Fibroblast of the aortic adventitia (primary cell): ENCODE measurements around the gene SLC35A2. TPM values are rescaled to one million over a fixed set of nuclear protein-coding genes. Genes with fewer than 3 reads are reported as not detected.

Source experiments
- DNase-seq: peaks from one replicate; pipeline ENCODE4 v3.0.0-alpha.2; 2010; ENCODE audit warnings: low read depth
- H3K4me3 ChIP-seq: 2 replicates; pipeline ENCODE4 v1.5.1; 2011; ENCODE audit warnings: low read depth, mild to moderate bottlenecking, control low read depth, low read length, moderate library complexity
- total RNA-seq: library from RNA; depleted of rRNA; stranded (reverse); fragments of >200 nt; gene quantifications from 2 replicates; pipeline ENCODE4 v1.2.3, GENCODE V29; 2012; ENCODE audit warnings: low replicate concordance
- TF ChIP-seq, protein P1 (sequence below): IDR thresholded peaks from 2 replicates; pipeline ENCODE4 v1.5.1; 2011; ENCODE audit warnings: mild to moderate bottlenecking, low read length, control low read depth, inconsistent platforms; ENCODE audit not compliant: insufficient read depth

SLC35A2 gene
- total RNA-seq, 1 donor, result 12.2 TPM

DNA sequence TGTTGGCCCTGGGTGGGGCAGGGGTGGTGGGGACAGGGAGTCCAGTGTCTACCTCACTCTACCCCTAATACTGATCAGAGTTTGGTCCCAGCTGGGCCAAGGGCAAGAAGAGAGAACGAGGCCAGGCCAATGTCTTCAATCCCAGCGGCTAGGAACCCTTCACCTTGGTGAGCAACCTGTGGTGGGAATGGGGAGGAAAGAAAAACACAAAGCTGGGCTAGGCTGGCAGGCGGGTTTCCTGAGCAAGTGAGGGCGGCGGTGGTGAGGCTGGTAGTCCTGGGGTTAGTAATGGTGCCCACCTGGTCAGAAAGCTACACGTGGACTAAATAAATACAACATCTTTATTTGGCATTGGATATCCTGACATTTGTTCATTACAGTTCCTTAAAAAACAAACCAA is 8.2 kb downstream of the SLC35A2 start:
- TF ChIP-seq, protein P1, sequence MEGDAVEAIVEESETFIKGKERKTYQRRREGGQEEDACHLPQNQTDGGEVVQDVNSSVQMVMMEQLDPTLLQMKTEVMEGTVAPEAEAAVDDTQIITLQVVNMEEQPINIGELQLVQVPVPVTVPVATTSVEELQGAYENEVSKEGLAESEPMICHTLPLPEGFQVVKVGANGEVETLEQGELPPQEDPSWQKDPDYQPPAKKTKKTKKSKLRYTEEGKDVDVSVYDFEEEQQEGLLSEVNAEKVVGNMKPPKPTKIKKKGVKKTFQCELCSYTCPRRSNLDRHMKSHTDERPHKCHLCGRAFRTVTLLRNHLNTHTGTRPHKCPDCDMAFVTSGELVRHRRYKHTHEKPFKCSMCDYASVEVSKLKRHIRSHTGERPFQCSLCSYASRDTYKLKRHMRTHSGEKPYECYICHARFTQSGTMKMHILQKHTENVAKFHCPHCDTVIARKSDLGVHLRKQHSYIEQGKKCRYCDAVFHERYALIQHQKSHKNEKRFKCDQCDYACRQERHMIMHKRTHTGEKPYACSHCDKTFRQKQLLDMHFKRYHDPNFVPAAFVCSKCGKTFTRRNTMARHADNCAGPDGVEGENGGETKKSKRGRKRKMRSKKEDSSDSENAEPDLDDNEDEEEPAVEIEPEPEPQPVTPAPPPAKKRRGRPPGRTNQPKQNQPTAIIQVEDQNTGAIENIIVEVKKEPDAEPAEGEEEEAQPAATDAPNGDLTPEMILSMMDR, result no peak
- no peak overlapping the region for H3K4me3 ChIP-seq
- DNase-seq, result no peak

DNA sequence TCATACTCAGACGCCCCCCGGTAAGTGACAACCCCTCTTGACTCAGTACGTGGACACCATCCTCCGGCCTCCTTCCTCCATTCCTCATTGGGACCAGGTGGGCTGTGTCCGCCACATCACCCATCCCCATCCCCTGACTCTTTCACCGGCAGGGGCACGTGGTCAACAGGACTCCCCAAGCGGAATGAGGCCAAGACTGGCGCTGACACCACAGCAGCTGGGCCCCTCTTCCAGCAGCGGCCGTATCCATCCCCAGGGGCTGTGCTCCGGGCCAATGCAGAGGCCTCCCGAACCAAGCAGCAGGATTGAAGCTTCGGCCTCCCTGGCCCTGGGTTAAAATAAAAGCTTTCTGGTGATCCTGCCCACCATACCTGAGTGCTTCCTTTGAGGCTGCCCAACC is 8.7 kb downstream of the SLC35A2 start:
- DNase-seq, result no peak
- no peak overlapping the region for H3K4me3 ChIP-seq
- TF ChIP-seq, protein P1, result no peak

DNA sequence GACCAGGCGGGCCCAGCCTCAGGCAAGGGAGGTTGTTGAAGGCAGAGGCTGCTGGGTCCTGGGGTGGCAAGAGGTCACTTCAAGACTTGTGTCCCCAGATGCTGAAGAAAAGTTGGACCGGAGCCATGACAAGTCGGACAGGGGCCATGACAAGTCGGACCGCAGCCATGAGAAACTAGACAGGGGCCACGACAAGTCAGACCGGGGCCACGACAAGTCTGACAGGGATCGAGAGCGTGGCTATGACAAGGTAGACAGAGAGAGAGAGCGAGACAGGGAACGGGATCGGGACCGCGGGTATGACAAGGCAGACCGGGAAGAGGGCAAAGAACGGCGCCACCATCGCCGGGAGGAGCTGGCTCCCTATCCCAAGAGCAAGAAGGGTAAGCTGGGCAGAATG is 9.3 kb downstream of the SLC35A2 start:
- DNase-seq, result no peak
- TF ChIP-seq, protein P1, result no peak
- H3K4me3 ChIP-seq, result no peak overlapping the region

DNA sequence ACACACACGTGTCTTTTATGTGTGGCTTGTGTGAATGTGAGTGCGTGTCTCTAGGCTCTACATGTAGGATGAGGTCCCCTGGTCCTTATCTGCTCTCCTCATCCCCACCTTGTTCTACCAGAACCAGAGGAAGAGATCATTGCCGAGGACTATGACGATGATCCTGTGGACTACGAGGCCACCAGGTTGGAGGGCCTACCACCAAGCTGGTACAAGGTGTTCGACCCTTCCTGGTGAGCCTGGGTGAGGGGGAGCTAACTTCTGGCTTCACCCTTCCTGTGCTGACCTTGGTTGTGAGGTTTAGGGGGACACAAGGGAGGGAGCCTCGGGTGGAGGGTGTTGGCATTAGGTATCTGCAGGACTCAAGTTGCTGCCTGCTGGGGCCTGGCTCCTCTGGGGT is 10.4 kb downstream of the SLC35A2 start:
- no peak for DNase-seq
- TF ChIP-seq, protein P1, result no peak
- H3K4me3 ChIP-seq, result no peak overlapping the region

DNA sequence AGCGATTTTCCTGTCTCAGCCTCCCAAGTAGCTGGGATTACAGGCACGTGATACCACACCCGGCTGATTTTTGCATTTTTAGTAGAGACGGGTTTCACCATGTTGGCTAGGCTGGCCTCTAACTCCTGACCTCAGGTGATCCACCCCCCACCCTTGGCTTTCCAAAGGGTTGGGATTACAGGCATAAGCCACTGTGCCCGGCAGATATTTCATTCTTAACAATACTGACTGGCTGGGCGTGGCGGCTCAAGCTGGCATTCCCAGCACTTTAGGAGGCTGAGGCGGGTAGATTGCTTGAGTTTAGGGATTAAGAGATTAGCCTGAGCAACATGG is 12.4 kb downstream of the SLC35A2 start:
- TF ChIP-seq, protein P1, result no peak
- no peak for DNase-seq
- H3K4me3 ChIP-seq, result no peak overlapping the region

DNA sequence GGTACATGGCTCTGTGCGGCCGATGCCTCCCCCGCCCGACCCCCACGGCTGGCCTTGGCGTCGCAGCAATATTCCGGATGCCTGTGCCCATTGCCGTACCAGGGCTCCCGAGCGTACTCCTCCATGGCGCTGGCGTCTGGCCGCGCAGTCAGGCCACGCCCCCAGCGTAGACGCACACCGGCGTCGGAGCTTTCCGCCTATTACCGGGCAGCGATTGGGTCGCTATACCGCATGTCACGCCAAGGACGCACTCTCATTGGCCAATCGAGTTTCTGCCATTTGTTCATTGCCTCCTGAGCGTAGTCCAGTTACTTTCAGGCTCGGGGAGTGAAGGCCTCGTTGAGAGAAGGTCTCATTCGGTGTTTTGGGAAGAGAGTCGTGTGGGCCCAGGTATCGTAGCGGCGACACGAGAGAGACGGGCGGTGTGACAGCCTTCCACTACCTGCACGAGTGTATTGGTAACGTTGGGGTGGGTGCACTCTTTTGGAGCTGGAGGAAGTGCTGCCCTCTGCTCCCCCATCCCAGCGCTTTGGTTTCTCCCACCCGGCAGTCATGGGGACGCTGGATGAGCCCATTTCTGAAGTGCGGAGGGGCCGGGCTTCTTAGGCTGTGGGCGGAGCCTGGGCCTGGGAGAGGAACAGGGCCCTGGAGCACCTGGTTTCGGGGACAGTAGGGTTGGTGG is 13.7 kb downstream of the SLC35A2 start, which contains the start of the genes PQBP1 and TIMM17B:
Gene PQBP1, plus strand, starts transcription at position 306 of the 682 bp plus-strand sequence. CDS start 580 bp downstream, outside the sequence.
Gene TIMM17B, minus strand, starts transcription at position 144 of the 682 bp plus-strand sequence. Its CDS starts 19 bp downstream, at position 125.
- DNase-seq, result peak; percentile 96
- TF ChIP-seq, protein P1, result no peak
- H3K4me3 ChIP-seq, result peak within 1 kb of the TSS; percentile 80
